Activated CD8-positive, alpha-beta memory T cell treated with anti-CD3 and anti-CD28 coated beads for 48 hours (primary cell): ENCODE data around the gene OXCT2.

Experiments
- DNase-seq, 3 experiments: peaks; one replicate each; pipeline ENCODE4 v3.0.0-alpha.2; 2020; ENCODE audit warnings: low read depth in 2 of 3, low spot score in 2 of 3

Gene OXCT2

GRCh38 chr1:39737546-39738169 lies 33.5 kb downstream of the OXCT2 start:
- DNase-seq = no peak

DNA sequence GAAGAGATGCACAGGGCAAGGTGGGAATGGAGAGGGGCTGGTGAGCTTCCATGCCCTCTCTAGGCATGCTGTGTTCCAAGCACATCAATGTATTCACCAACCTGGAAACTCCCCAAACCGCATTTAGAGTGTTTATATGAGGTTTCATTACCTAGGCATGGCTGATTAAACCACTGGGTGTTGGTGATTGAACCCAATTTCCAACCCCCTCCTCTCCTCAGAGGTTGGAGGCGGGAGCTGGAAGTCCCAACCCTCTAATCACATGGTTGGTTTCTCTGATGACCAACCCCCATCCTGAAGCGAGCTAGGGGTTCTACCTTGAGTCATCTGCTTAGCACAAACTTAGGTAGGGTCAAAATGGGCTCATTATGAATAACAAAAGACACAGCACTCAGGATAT lies 35.4 kb downstream of the OXCT2 start:
- no peak for DNase-seq

GRCh38 chr1:39733161-39733560 lies 38.0 kb downstream of the OXCT2 start:
- DNase-seq = no peak

GRCh38 chr1:39732730-39733129 lies 38.4 kb downstream of the OXCT2 start:
- no peak for DNase-seq

DNA sequence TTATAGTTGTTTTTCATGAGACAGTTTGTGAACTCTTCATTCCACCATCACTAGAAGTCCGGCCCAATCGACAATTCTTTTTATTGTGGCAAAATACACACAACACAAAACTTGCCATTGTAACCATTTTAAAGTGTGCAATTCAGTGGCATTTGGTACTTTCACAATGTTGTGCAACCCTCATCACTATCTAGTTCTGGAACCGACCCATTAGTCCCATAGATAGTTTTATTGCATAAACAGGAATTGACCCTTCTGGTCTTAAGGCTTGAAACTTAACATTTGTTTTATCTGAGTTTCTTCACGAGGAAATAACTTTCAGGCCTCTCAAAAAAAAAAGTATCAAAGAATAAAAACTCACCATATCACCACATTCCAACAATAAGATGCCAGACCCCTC lies 41.3 kb downstream of the OXCT2 start:
- no peak for DNase-seq

DNA sequence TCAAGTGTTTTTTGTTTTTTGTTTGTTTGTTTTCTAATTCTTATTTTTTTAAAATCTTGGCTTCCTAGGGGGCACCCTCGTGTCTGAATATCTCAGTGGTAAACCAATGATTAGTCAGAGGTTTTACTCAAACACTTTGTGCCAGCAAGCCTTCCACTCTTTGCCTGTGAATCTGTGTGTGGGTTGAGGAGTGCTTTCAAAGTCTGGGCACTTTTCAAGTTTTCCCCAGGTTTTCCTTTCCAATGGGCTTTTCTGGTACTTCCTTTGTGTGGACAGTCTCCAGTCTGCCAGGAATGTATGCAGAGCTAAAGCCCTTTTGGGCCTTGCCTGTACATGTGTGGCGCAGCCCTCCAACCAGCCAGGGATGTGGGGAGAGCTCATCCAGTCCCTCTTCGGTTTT lies 42.1 kb downstream of the OXCT2 start:
- no peak for DNase-seq

GRCh38 chr1:39727932-39728317 lies 43.2 kb downstream of the OXCT2 start:
- no peak for DNase-seq

- no peak for DNase-seq
Observed at GRCh38 chr1:39727221-39727931, 43.8 kb downstream of the OXCT2 start.

DNA sequence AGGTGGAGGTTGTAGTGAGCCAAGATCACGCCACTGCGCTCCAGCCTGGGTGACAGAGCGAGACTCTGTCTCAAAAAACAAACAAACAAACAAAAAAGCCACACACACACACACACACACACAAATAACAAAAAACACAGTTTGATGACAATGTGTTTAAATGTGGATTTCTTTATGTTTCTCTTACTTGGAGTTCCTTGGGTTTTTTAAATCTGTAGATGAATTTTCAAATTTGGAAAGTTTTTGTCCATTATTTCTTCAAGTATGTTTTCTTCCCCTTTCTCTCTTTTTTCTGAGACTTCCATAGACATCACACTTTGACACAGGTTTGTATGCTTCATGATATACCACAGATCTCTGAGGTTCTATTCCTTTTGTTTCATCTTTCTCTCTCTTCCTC lies 44.5 kb downstream of the OXCT2 start:
- DNase-seq = no peak

- no peak for DNase-seq
Observed at GRCh38 chr1:39722495-39722894, 48.7 kb downstream of the OXCT2 start.

DNA sequence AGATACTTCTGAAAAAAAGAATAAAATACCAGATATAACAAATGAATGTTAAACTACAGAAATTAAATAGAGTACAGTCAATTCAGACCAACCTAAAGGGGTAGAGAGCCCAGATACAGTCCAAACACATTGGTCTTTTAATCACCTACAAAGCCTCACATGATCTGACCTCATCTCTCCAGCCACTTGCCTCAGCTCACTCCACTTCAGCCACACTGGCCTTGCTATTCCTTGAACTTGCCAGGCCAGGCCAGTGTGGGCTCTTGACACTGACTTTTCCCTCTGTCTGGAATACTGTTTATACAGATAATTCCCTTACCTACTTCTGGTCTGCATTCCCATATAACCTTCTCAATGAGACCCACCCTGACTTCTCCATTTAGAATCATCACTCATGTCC lies 49.5 kb downstream of the OXCT2 start:
- no peak for DNase-seq

- DNase-seq = no peak
Observed at GRCh38 chr1:39720094-39720999, 50.8 kb downstream of the OXCT2 start.
